Ascending aorta (tissue), 2 donors: Measurements from ENCODE around the gene TAOK1. TPM values are rescaled to one million over a fixed set of nuclear protein-coding genes. Genes with fewer than 3 reads are reported as not detected.
"Not testable (repeated sequence)": the region's sequence is repeated elsewhere in the genome, so short reads cannot be mapped to it uniquely, and the experiment has no call there.

Source experiments
- DNase-seq, 2 donors: peaks; one replicate each; pipeline ENCODE4 v3.0.0-alpha.2; 2019; ENCODE audit warnings: low spot score in 2 of 2
- H3K27ac ChIP-seq, 2 donors: fragments of 200-600 bp; sonication (generic); one replicate each; pipeline ENCODE4 v1.5.1; 2016 to 2017; ENCODE audit warnings: mild to moderate bottlenecking in 1 of 2
- H3K27me3 ChIP-seq: fragments of 200-600 bp; sonication (generic); one replicate; pipeline ENCODE4 v1.5.1; 2017
- H3K36me3 ChIP-seq, 2 donors: fragments of 200-600 bp; sonication (generic); one replicate each; pipeline ENCODE4 v1.5.1; 2016
- H3K4me1 ChIP-seq, 2 donors: fragments of 200-600 bp; sonication (generic); one replicate each; pipeline ENCODE4 v1.5.1; 2016 to 2017; ENCODE audit warnings: mild to moderate bottlenecking in 1 of 2
- H3K4me3 ChIP-seq, 2 donors: fragments of 200-600 bp; sonication (generic); one replicate each; pipeline ENCODE4 v1.5.1; 2016 to 2017; ENCODE audit warnings: mild to moderate bottlenecking in 1 of 2
- H3K9me3 ChIP-seq, 2 donors: fragments of 200-600 bp; sonication (generic); one replicate each; pipeline ENCODE4 v1.5.1; 2016
- intact Hi-C: fragments of 100-400 bp; cut with DNase I; formaldehyde crosslinking; loops from one replicate; pipeline ENCODE4 v1.15.1; 2023
- total RNA-seq: library from RNA; depleted of rRNA; stranded (reverse); fragments of >200 nt; gene quantifications from one replicate; pipeline ENCODE4 v1.1.0, GENCODE V29; 2016
- TF ChIP-seq, protein P1 (sequence below), 3 experiments: fragments of 200-600 bp in 2 of 3; fragments of 450-650 bp in 1 of 3; sonication (generic) in 2 of 3; IDR thresholded peaks; one replicate each; pipeline ENCODE4 v1.5.1; 2016 to 2019; ENCODE audit warnings: antibody characterized with exemption in 3 of 3, mild to moderate bottlenecking in 1 of 3, moderate library complexity in 1 of 3

The TAOK1 gene
- total RNA-seq, 1 donor from 2014 or later = 20.8 TPM

DNA sequence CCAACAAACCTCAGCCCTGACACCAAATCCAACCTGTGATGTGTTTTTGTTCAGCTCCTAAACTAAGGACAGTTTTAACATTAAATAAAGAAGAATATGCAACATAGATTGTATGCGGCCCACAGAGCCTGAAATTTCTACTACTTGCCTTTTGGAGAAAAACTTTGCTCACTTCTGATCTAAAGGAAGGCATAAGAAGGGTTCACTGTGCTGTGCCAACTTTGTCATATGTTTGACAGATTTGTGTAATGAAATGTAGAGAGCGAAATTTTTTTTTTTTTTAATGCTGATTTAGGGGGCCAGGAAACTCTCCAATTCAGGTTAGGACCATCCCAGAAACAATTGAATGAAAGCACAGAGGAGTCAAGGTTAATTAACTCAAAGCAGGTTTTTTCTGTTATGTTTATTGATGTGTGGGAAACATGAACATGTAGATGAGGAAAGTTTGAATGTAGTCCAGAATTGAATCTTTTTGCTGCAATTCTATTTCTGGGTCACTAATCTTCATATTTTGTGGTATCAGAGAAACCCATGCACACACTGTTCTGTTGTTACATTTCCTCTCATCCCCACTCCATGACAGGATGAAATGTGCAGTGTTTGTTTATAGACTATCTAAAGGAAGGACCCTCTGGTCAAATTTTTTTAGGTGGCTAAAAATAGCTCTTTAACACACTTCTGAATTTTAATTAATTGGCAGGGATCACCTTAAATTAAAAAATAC, 71.5 kb downstream of the TAOK1 start:
- Histone ChIP-seq H3K4me3 (no peak overlapping the region), H3K4me1 (no peaks in the 10 kb centered on the region), H3K36me3 (peaks cover 0 to 10% of the 10 kb centered on the region in 2 donors), H3K27me3 (no peaks in the 10 kb centered on the region), H3K9me3 (no peaks in the 10 kb centered on the region), H3K27ac (no peak overlapping the region)
- intact Hi-C loops = no loop called here
- no peak for DNase-seq
- TF ChIP-seq, protein P1, sequence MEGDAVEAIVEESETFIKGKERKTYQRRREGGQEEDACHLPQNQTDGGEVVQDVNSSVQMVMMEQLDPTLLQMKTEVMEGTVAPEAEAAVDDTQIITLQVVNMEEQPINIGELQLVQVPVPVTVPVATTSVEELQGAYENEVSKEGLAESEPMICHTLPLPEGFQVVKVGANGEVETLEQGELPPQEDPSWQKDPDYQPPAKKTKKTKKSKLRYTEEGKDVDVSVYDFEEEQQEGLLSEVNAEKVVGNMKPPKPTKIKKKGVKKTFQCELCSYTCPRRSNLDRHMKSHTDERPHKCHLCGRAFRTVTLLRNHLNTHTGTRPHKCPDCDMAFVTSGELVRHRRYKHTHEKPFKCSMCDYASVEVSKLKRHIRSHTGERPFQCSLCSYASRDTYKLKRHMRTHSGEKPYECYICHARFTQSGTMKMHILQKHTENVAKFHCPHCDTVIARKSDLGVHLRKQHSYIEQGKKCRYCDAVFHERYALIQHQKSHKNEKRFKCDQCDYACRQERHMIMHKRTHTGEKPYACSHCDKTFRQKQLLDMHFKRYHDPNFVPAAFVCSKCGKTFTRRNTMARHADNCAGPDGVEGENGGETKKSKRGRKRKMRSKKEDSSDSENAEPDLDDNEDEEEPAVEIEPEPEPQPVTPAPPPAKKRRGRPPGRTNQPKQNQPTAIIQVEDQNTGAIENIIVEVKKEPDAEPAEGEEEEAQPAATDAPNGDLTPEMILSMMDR (IDR thresholded peaks at IDR 0.05) = no peak

DNA sequence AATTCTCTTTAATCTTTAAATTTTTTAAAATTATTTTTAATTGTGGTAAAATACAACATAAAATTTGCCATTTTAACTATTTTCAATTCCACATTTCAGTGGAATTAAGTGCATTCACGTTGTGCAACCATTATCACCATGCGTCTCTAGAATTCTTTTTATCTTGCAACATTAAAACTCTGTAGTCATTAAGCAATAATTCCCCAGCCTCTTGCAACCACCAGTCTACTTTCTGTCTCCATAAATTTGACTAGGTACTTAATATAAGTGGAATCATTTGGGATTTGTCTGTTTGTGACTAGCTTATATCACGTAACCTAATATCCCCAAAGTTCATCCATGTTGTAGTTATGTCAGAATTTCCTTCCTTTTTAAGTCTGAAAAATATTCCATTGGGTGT, 79.1 kb downstream of the TAOK1 start:
- H3K27ac ChIP-seq = no peak overlapping the region
- DNase-seq = no peak
- TF ChIP-seq, protein P1 (IDR thresholded peaks at IDR 0.05) = no peak
- intact Hi-C loops = no loop called here
- H3K27me3 ChIP-seq = no peaks in the 10 kb centered on the region
- no peaks in the 10 kb centered on the region for H3K9me3 ChIP-seq
- H3K36me3 ChIP-seq = peaks cover 5 to 43% of the 10 kb centered on the region in 2 donors
- H3K4me3 ChIP-seq = no peak overlapping the region
- H3K4me1 ChIP-seq = no peaks in the 10 kb centered on the region

DNA sequence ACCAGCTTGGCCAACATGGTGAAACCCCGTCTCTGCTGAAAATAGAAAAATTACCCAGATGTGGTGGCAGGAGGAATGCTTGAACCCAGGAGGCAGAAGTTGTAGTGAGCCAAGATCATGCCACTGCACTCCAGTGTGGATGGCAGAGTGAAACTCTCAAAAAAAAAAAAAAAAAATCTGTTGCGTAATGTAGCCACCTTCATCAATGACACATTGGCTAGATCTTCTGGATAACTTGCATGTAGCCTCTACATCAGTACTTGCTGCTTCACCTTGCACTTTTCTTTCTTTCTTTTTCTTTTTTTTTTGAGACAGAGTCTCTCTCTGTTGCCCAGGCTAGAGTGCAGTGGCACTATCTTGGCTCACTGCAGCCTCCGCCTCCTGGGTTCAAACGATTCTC, 83.3 kb downstream of the TAOK1 start:
- DNase-seq, H3K27me3 ChIP-seq, H3K4me1 ChIP-seq, intact Hi-C loops, H3K4me3 ChIP-seq, H3K9me3 ChIP-seq, H3K27ac ChIP-seq: not testable (repeated sequence)
- peaks cover 12 to 35% of the 10 kb centered on the region in 2 donors for H3K36me3 ChIP-seq

DNA sequence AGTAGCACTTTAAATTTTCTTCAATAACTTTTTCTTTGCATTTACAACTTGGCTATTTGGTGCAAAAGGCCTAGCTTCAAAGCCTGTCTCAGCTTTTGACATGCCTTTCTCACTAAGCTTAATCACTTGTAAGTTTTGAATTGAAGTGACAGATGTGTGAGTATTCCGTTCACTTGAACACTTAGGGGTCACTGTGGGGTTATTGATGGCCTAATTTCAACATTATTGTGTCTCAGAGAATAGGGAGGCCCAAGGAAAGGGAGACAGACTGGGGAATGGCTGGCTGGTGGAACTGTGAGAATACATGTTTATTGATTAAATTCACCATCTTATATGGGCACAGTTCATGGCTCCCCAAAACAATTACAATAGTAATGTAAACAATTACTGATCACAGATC, 84.1 kb downstream of the TAOK1 start:
- DNase-seq = no peak
- H3K4me3 ChIP-seq = no peak overlapping the region
- H3K4me1 ChIP-seq = no peaks in the 10 kb centered on the region
- H3K36me3 ChIP-seq = peaks cover 9 to 27% of the 10 kb centered on the region in 2 donors
- TF ChIP-seq, protein P1 (IDR thresholded peaks at IDR 0.05) = no peak
- H3K27ac ChIP-seq = no peak overlapping the region
- H3K27me3 ChIP-seq = no peaks in the 10 kb centered on the region
- no peaks in the 10 kb centered on the region for H3K9me3 ChIP-seq
- intact Hi-C loops = no loop called here

DNA sequence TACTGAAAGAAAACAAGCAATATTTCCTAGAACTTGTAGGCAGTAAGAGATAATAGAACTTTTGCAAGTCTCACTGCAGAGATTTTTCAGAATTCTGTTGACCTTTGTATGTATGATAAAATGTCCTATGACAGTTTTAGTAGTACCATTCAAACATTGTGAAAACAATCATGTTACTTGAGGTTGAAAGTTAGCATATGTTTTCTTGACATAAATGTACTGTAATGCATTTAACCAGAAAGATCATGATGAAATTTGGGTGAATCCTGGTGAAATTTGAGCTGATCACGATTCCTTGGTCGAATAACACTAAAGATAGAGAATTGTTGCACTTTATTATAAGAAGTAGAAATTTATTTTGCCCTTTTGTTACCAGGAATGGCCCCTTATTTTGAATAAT, 85.7 kb downstream of the TAOK1 start:
- no peak for DNase-seq
- H3K9me3 ChIP-seq = no peaks in the 10 kb centered on the region
- peaks cover 14 to 26% of the 10 kb centered on the region in 2 donors for H3K36me3 ChIP-seq
- H3K4me1 ChIP-seq = no peaks in the 10 kb centered on the region
- intact Hi-C loops = no loop called here
- H3K4me3 ChIP-seq = no peak overlapping the region
- no peaks in the 10 kb centered on the region for H3K27me3 ChIP-seq
- H3K27ac ChIP-seq = no peak overlapping the region
- TF ChIP-seq, protein P1 (IDR thresholded peaks at IDR 0.05) = no peak

DNA sequence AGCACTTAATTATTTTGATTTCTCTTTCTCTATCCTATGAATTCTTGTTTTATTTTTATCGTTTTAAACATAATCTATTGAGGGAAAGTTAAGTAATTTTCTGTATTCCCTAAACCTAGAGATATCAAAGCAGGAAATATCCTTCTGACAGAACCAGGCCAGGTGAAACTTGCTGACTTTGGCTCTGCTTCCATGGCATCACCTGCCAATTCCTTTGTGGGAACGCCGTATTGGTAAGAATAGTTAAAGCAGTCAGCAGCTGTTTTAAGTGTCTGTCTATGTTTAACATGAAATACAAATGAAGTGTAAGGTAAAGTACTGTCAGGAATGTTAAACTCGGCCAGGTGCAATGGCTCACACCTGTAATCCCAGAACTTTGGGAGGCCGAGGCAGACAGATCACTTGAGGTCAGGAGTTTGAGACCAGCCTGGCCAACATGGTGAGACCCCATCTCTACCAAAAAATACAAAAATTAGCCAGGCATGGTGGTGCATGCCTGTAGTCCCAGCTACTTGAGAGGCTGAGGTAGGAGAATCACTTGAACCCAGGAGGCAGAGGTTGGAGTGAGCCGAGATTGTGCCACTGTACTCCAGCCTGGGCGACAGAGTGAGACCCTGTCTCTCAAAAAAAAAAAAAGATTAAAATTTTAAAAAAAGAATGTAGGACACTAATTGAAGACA, 90.2 kb downstream of the TAOK1 start:
- H3K4me3 ChIP-seq, intact Hi-C loops, H3K4me1 ChIP-seq, H3K27me3 ChIP-seq, H3K27ac ChIP-seq, H3K9me3 ChIP-seq, DNase-seq: not testable (repeated sequence)
- H3K36me3 ChIP-seq = peaks cover 22 to 36% of the 10 kb centered on the region in 2 donors
